HepG2 (cell line): ENCODE data around the gene OPRL1. TPM values are rescaled to one million over a fixed set of nuclear protein-coding genes. Genes with fewer than 3 reads are reported as not detected.

Source experiments
- ELF3 ChIP-seq: IDR thresholded peaks from 2 replicates; pipeline ENCODE4 v1.6.1; 2016; ENCODE audit warnings: missing genetic modification reagents, missing compliant biosample characterization
- ELK4 ChIP-seq: sonication (generic); formaldehyde crosslinking; IDR thresholded peaks from 2 replicates; pipeline ENCODE4 v1.9.0; 2021; ENCODE audit warnings: missing genetic modification reagents, borderline replicate concordance
- HIVEP1 ChIP-seq: sonication (generic); formaldehyde crosslinking; IDR thresholded peaks from 2 replicates; pipeline ENCODE4 v1.4.0; 2020; ENCODE audit warnings: mild to moderate bottlenecking, missing genetic modification reagents
- JUND ChIP-seq: sonication (generic); formaldehyde crosslinking; IDR thresholded peaks from 2 replicates; pipeline ENCODE4 v1.8.0; 2022; ENCODE audit warnings: mild to moderate bottlenecking, missing genetic modification reagents
- MATR3 ChIP-seq: sonication (generic); formaldehyde crosslinking; IDR thresholded peaks from 2 replicates; pipeline ENCODE4 v1.4.0; 2020; ENCODE audit warnings: missing genetic modification reagents
- NFKBIZ ChIP-seq: IDR thresholded peaks from 2 replicates; pipeline ENCODE4 v1.6.1; 2018; ENCODE audit warnings: missing genetic modification reagents, missing compliant biosample characterization
- RELA ChIP-seq: sonication (generic); formaldehyde crosslinking; IDR thresholded peaks from 2 replicates; pipeline ENCODE4 v1.4.0; 2020; ENCODE audit warnings: missing genetic modification reagents
- REPIN1 ChIP-seq: sonication (generic); formaldehyde crosslinking; IDR thresholded peaks from 2 replicates; pipeline ENCODE4 v1.8.0; 2022; ENCODE audit warnings: missing genetic modification reagents, low read depth, mild to moderate bottlenecking, borderline replicate concordance
- ZEB1 ChIP-seq: IDR thresholded peaks from 2 replicates; pipeline ENCODE4 v1.6.1; 2012; ENCODE audit warnings: mild to moderate bottlenecking, low read depth, inconsistent platforms; ENCODE audit not compliant: insufficient replicate concordance
- ZNF276 ChIP-seq: sonication (generic); formaldehyde crosslinking; IDR thresholded peaks from 2 replicates; pipeline ENCODE4 v1.4.0; 2020; ENCODE audit warnings: mild to moderate bottlenecking, low read depth, missing genetic modification reagents
- ZNF296 ChIP-seq: sonication (generic); formaldehyde crosslinking; conservative IDR thresholded peaks from 2 replicates; pipeline ENCODE4 v1.5.0; 2020; ENCODE audit warnings: mild to moderate bottlenecking, missing genetic modification reagents
- ZNF441 ChIP-seq: sonication (generic); formaldehyde crosslinking; IDR thresholded peaks from 2 replicates; pipeline ENCODE4 v1.7.0; 2021; ENCODE audit warnings: missing genetic modification reagents, borderline replicate concordance
- ZNF550 ChIP-seq: sonication (generic); formaldehyde crosslinking; IDR thresholded peaks from 2 replicates; pipeline ENCODE4 v1.4.0; 2020; ENCODE audit warnings: mild to moderate bottlenecking, missing genetic modification reagents, borderline replicate concordance
- ZNF674 ChIP-seq: sonication (generic); formaldehyde crosslinking; IDR thresholded peaks from 2 replicates; pipeline ENCODE4 v1.5.0; 2020; ENCODE audit warnings: low read depth, mild to moderate bottlenecking, missing genetic modification reagents
- ZNF891 ChIP-seq: sonication (generic); formaldehyde crosslinking; IDR thresholded peaks from 2 replicates; pipeline ENCODE4 v1.5.0; 2020; ENCODE audit warnings: mild to moderate bottlenecking, missing genetic modification reagents
- polyA plus RNA-seq, 8 experiments: library from polyadenylated mRNA; depleted of rRNA in 3 of 8; stranded (reverse) in 7 of 8; unstranded in 1 of 8; fragments of >200 nt; fragmentation: Illumina TruSeq in 4 of 8; extraction: Trizol in 4 of 8; gene quantifications; 2 replicates each; pipeline versions ENCODE4 v1.2.1 to v1.2.3, GENCODE V29; 2011 to 2016; ENCODE audit warnings: low read depth in 4 of 8, missing spikeins in 1 of 8, mixed read lengths in 1 of 8; ENCODE audit not compliant: insufficient read depth in 1 of 8
- total RNA-seq, 5 experiments: library from RNA; depleted of rRNA; stranded (reverse); fragments of >200 nt; fragmentation: Illumina TruSeq; extraction: Trizol; gene quantifications; 2 replicates each; pipeline ENCODE4 v1.2.3, GENCODE V29; 2016; ENCODE audit warnings: low read depth in 1 of 5
- TF ChIP-seq, protein P1 (sequence below): sonication (generic); formaldehyde crosslinking; IDR thresholded peaks from 2 replicates; pipeline ENCODE4 v1.8.1; 2023; ENCODE audit warnings: mild to moderate bottlenecking, missing genetic modification reagents
- TF ChIP-seq, protein P2 (sequence below): sonication (generic); formaldehyde crosslinking; IDR thresholded peaks from 2 replicates; pipeline ENCODE4 v1.5.0; 2020; ENCODE audit warnings: mild to moderate bottlenecking, missing genetic modification reagents
- TF ChIP-seq, protein P3 (sequence below): sonication (generic); formaldehyde crosslinking; IDR thresholded peaks from 2 replicates; pipeline ENCODE4 v1.8.0; 2022; ENCODE audit warnings: mild to moderate bottlenecking, missing genetic modification reagents, moderate library complexity
- TF ChIP-seq, protein P4 (sequence below): IDR thresholded peaks from 2 replicates; pipeline ENCODE4 v1.6.1; 2016; ENCODE audit warnings: missing compliant biosample characterization, missing genetic modification reagents, borderline replicate concordance
- TF ChIP-seq, protein P5 (sequence below): sonication (generic); formaldehyde crosslinking; IDR thresholded peaks from 2 replicates; pipeline ENCODE4 v1.4.0; 2020; ENCODE audit warnings: missing genetic modification reagents

The OPRL1 gene
- total and polyA plus RNA-seq, 2 of the 13 experiments (the other 11 are each of a cell fraction or from before 2014, with no cell fraction given): 0.35 to 0.71 TPM

DNA sequence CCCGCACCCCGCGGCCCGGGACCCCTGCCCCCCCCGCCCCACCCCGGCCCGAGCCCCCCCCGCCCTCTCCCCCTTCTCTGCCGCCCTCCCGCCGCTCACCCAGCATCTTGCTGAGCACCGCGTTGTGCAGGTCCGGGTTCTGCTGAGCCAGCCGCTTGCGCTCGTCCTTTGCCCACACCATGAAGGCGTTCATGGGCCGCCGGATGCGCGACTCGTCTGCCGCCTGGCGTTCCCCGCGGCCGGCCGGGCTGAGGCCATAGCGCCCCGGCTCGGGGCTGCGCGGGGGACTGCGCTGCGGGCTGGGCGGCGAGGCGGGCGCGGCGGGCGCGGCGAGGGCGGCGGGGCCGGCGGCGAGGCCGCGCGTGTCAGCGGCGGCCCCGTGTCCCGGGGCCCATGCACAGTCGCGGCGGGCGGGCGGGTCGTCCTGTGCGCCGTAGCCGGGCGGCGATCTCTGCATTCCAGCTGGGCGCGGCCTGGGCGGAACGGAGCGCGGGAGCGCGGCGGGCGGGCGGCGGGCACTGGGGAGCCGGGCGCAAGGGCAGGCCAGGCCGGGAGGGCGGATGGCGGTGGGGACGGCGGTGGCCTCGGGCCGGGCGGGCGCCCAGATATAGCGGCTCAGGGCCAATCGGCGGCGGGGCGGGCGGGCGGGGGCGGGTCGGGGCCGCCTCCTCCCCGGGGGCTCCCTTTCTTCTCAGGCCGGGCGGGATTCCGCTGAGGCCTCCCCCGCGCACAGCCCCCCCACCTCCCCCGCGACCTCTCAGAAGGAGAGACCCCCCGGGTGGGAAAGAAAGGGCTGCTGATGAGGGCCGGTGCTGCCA is 30.6 kb upstream of the OPRL1 start, which contains the start of gene SOX18 (continued):
- TF ChIP-seq, protein P1, sequence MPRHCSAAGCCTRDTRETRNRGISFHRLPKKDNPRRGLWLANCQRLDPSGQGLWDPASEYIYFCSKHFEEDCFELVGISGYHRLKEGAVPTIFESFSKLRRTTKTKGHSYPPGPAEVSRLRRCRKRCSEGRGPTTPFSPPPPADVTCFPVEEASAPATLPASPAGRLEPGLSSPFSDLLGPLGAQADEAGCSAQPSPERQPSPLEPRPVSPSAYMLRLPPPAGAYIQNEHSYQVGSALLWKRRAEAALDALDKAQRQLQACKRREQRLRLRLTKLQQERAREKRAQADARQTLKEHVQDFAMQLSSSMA (CRISPR knock-in tag): no peak
- TF ChIP-seq, protein P2, sequence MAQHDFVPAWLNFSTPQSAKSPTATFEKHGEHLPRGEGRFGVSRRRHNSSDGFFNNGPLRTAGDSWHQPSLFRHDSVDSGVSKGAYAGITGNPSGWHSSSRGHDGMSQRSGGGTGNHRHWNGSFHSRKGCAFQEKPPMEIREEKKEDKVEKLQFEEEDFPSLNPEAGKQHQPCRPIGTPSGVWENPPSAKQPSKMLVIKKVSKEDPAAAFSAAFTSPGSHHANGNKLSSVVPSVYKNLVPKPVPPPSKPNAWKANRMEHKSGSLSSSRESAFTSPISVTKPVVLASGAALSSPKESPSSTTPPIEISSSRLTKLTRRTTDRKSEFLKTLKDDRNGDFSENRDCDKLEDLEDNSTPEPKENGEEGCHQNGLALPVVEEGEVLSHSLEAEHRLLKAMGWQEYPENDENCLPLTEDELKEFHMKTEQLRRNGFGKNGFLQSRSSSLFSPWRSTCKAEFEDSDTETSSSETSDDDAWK (CRISPR knock-in tag): no peak
- TF ChIP-seq ZNF441 (CRISPR knock-in tag) (0 out of 2 replicates have a peak, but pooled peaks have one; percentile 31), HIVEP1 (CRISPR knock-in tag) (no peak), ZNF296 (no peak), REPIN1 (CRISPR knock-in tag) (no peak), RELA (CRISPR knock-in tag) (no peak), ELF3 (CRISPR knock-in tag) (peak; percentile 18; the same call in 1 of the 2 replicates), NFKBIZ (no peak), ZNF550 (CRISPR knock-in tag) (no peak), ZNF276 (no peak), ZNF674 (CRISPR knock-in tag) (no peak), ZEB1 (no peak), ELK4 (CRISPR knock-in tag) (no peak), MATR3 (CRISPR knock-in tag) (no peak), JUND (no peak), ZNF891 (CRISPR knock-in tag) (no peak; the same call in 1 of the 2 replicates)
- TF ChIP-seq, protein P3, sequence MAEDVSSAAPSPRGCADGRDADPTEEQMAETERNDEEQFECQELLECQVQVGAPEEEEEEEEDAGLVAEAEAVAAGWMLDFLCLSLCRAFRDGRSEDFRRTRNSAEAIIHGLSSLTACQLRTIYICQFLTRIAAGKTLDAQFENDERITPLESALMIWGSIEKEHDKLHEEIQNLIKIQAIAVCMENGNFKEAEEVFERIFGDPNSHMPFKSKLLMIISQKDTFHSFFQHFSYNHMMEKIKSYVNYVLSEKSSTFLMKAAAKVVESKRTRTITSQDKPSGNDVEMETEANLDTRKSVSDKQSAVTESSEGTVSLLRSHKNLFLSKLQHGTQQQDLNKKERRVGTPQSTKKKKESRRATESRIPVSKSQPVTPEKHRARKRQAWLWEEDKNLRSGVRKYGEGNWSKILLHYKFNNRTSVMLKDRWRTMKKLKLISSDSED: no peak
- TF ChIP-seq, protein P4, sequence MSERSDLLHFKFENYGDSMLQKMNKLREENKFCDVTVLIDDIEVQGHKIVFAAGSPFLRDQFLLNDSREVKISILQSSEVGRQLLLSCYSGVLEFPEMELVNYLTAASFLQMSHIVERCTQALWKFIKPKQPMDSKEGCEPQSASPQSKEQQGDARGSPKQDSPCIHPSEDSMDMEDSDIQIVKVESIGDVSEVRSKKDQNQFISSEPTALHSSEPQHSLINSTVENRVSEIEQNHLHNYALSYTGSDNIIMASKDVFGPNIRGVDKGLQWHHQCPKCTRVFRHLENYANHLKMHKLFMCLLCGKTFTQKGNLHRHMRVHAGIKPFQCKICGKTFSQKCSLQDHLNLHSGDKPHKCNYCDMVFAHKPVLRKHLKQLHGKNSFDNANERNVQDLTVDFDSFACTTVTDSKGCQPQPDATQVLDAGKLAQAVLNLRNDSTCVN: no peak
- TF ChIP-seq, protein P5, sequence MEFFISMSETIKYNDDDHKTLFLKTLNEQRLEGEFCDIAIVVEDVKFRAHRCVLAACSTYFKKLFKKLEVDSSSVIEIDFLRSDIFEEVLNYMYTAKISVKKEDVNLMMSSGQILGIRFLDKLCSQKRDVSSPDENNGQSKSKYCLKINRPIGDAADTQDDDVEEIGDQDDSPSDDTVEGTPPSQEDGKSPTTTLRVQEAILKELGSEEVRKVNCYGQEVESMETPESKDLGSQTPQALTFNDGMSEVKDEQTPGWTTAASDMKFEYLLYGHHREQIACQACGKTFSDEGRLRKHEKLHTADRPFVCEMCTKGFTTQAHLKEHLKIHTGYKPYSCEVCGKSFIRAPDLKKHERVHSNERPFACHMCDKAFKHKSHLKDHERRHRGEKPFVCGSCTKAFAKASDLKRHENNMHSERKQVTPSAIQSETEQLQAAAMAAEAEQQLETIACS (CRISPR knock-in tag): peak; percentile 66
